AG04449 (cell line): ENCODE results near the gene UBE2L3.
"Not testable (repeated sequence)": the region's sequence is repeated elsewhere in the genome, so short reads cannot be mapped to it uniquely, and the experiment has no call there.

ENCODE experiments used
- CTCF ChIA-PET: fragments of 350-600 bp; formaldehyde crosslinking; extraction: SDS; loops from one replicate; lab custom pipeline; 2021; ENCODE audit warnings: antibody characterized with exemption; lab: Yijun Ruan, JAX
- POLR2A ChIA-PET: fragments of 400-600, 350-600 bp; formaldehyde crosslinking; extraction: SDS; loops from one replicate; lab custom pipeline; 2020; ENCODE audit warnings: antibody characterized with exemption, inconsistent platforms; lab: Yijun Ruan, JAX
- DNase-seq: peaks from one replicate; pipeline ENCODE4 v3.0.0-alpha.2; 2010; ENCODE audit warnings: low read depth, low spot score
- H3K4me3 ChIP-seq: 2 replicates; pipeline ENCODE4 v1.5.1; 2011; ENCODE audit warnings: low read depth, mild to moderate bottlenecking, control low read depth, low read length
- TF ChIP-seq, protein P1 (sequence below): IDR thresholded peaks from one replicate; pipeline ENCODE4 v1.5.1; 2011; ENCODE audit warnings: mild to moderate bottlenecking, moderate library complexity, low read length, control low read depth, inconsistent platforms; ENCODE audit not compliant: insufficient read depth; ENCODE audit errors: missing control alignments

Gene UBE2L3

DNA sequence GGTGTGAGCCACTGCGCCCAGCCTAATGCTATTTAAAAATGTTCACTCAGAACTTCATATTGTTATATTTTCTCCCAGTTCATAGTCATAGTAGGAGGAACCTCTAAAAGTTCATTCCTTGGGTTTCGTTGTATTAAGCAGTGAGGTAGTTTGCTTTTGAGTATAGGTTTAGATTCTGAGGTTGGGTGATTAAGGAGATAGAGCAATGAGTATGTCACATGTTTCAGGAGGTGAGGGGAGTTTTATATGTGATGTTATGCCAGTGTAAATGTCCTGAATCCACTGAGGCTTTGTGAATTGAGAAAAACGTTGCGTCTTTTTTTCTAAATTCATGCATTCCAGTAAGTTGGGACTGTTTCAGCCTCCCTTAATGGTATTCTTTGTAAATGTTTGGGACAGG, 4.2 kb downstream of the UBE2L3 start:
- CTCF ChIA-PET = no interaction called here
- H3K4me3 ChIP-seq = no peak overlapping the region
- DNase-seq = no peak
- POLR2A ChIA-PET = no interaction called here
- TF ChIP-seq, protein P1, sequence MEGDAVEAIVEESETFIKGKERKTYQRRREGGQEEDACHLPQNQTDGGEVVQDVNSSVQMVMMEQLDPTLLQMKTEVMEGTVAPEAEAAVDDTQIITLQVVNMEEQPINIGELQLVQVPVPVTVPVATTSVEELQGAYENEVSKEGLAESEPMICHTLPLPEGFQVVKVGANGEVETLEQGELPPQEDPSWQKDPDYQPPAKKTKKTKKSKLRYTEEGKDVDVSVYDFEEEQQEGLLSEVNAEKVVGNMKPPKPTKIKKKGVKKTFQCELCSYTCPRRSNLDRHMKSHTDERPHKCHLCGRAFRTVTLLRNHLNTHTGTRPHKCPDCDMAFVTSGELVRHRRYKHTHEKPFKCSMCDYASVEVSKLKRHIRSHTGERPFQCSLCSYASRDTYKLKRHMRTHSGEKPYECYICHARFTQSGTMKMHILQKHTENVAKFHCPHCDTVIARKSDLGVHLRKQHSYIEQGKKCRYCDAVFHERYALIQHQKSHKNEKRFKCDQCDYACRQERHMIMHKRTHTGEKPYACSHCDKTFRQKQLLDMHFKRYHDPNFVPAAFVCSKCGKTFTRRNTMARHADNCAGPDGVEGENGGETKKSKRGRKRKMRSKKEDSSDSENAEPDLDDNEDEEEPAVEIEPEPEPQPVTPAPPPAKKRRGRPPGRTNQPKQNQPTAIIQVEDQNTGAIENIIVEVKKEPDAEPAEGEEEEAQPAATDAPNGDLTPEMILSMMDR = no peak

DNA sequence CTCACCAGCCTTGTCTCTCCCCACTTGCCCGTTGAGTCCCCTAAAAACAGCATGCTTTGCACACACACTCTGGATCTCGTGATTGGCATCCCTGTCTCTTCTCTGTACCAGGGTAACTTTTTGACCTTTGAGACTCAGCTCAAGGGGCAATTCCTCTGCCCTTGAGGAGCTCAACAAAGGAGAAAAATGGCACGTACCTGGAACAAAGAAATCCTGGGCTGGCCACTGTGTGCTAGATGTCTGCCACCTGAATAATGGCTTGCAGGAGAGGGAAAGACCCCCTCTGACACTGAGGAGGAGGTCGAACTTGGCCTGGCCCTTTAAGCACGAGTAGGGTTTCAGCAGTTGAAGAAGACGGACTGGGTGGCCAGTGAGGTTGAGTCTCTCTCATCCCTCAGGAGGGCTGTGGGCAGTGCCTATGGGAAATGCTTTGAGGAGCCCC, 5.8 kb downstream of the UBE2L3 start:
- ChIA-PET CTCF (interaction anchor here (0.6 to 2.8 kb wide), 6 partner anchors 9 to 70 kb away, joined by 3 to 12 read pairs (median 4); partner anchors contain the start of gene YDJC), POLR2A (no interaction called here)
- TF ChIP-seq, protein P1 = no peak
- DNase-seq = no peak
- no peak overlapping the region for H3K4me3 ChIP-seq

DNA sequence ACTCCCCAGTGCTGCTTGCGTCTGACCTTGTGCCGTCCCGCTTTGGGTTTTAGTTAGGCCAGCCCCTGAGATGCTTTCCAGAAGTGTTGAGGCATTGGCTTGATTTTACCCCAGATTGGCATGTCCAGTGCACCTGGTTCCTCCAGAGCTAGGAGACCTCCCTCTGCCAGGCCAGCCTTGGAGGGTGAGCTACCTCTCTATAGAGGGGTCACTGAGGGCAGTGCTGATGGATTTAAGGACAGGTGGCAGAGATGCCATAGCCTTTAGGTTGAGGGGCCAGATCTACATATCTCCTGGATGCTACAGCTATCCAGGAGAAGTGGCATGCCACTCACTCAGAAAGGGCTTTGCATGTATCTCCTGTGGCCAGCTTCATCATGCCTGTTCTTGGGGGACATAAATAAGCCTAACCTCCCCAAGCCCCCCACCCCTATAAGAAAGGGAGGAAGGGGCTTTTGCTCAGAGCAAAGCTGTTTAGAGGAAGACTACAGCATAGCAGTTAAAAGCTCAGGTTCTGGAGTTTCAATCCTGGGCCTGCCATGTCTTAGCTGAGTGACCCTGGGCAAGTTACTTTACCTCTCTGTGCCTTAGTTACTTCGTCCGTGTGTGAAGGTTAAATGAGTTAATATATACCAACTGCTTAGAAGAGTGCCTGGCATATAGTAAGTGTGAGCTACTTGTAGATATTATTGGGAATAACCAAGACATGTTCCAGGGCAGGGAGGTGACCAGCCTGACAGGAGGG, 6.4 kb downstream of the UBE2L3 start:
- ChIA-PET CTCF (interaction anchor here (0.6 to 2.8 kb wide), 6 partner anchors 9 to 70 kb away, joined by 3 to 12 read pairs (median 4); partner anchors contain the start of gene YDJC), POLR2A (no interaction called here)
- TF ChIP-seq, protein P1 = no peak
- no peak for DNase-seq
- H3K4me3 ChIP-seq = no peak overlapping the region

DNA sequence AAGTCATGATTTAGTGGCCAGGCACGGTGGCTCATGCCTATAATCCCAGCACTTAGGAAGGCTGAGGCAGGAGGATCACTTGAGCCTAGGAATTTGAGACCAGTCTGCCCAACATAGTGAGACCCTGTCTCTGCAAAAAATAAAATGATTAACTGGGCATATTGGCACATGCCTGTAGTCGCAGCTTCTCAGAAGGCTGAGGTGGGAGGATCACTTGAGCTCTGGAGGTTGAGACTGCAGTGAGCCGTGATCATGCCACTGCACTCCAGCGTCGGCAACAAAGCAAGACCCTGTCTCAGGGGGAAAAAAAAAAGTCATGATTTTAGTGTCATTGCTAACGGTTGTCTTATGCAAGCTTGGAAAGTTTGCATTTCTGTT, 11.9 kb downstream of the UBE2L3 start:
- POLR2A ChIA-PET = interaction anchor here (0.7 kb wide), 1 partner anchor 186 kb away, joined by 3 read pairs; no protein-coding TSS in a partner anchor
- TF ChIP-seq, protein P1 = no peak
- no peak overlapping the region for H3K4me3 ChIP-seq
- DNase-seq = no peak
- CTCF ChIA-PET = interaction anchor here (1.2 to 2.7 kb wide), 4 partner anchors 10 to 68 kb away, joined by 3 to 12 read pairs (median 6); partner anchors contain the start of gene SDF2L1

DNA sequence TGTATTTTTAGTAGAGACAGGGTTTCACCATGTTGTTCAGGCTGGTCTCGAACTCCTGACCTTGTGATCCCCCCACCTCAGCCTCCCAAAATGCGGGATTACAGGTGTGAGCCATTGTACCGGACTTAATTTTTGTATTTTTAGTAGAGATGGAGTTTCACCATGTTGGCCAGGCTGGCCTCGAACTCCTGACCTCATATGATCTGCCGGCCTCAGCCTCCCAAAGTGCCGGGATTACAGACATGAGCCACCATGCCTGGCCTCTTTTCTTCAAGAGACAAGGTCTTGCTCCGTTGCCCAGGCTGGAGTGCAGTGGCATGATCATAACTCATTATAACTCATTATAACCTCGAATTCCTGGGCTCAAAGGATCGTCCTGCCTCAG, 13.1 kb downstream of the UBE2L3 start:
- DNase-seq, H3K4me3 ChIP-seq, CTCF ChIA-PET: not testable (repeated sequence)
- POLR2A ChIA-PET = interaction anchor here (1.1 kb wide), 1 partner anchor 26 kb away, joined by 3 read pairs; no protein-coding TSS in a partner anchor

DNA sequence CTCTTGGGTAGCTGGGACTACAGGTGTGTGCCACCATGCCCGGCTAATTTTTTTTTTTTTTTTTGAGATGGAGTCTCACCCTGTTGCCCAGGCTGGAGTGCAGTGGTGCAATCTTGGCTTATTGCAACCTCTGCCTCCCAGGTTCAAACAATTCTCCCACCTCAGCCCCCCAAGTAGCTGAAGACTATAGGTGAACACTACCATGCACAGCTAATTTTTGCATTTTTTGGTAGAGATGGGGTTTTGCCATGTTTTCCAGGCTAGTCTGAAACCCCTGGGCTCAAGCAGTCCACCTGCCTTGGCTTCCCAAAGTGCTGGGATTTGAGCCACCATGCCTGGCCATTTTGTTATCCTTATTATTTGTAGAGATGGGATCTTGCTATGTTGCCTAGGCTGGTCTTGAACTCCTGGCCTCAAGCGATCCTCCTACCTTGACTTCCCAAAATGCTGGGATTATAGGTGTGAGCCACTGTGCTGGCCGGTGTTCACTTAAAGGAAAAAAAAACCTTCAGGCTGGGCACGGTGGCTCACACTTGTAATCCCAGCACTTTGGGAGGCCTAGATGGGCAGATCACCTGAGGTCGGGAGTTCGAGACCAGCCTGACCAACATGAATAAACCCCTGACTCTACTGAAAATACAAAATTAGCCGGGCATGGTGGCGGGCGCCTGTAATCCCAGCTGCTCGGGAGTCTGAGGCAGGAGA, 13.6 kb downstream of the UBE2L3 start:
- DNase-seq, H3K4me3 ChIP-seq, CTCF ChIA-PET: not testable (repeated sequence)
- POLR2A ChIA-PET = interaction anchor here (1.1 kb wide), 1 partner anchor 25 kb away, joined by 3 read pairs; no protein-coding TSS in a partner anchor
